Body of pancreas (tissue), 4 donors: ENCODE data around the gene MPHOSPH8. TPM values are rescaled to one million over a fixed set of nuclear protein-coding genes. Genes with fewer than 3 reads are reported as not detected.

Experiments
- ATAC-seq: fragments of 150-250 bp; one replicate; pipeline ENCODE4 v1.9.1; 2016
- DNase-seq, 4 donors: peaks; one replicate each; pipeline ENCODE4 v3.0.0-alpha.2; 2019
- H3K27ac ChIP-seq, 4 donors: fragments of 200-600 bp; sonication (generic); 1 replicate in 3 of 4; 2 replicates in 1 of 4; pipeline versions ENCODE4 v1.5.1 to v1.6.1; 2016 to 2019; ENCODE audit warnings: mild to moderate bottlenecking in 1 of 4, mixed read lengths in 1 of 4, moderate library complexity in 1 of 4
- H3K27me3 ChIP-seq, 2 donors: fragments of 200-600 bp; sonication (generic); one replicate each; pipeline ENCODE4 v1.6.0; 2016; ENCODE audit warnings: mild to moderate bottlenecking in 1 of 2
- H3K36me3 ChIP-seq, 2 donors: fragments of 200-600 bp; sonication (generic); replicated peaks in 1 of 2; 2 replicates each; pipeline ENCODE4 v1.5.1; 2016; ENCODE audit warnings: low read depth in 2 of 2; ENCODE audit not compliant: insufficient read depth in 1 of 2
- H3K4me1 ChIP-seq: fragments of 200-600 bp; sonication (generic); one replicate; pipeline ENCODE4 v1.6.0; 2016
- H3K4me3 ChIP-seq, 2 donors: fragments of 200-600 bp; sonication (generic); 1 replicate in 1 of 2; 2 replicates in 1 of 2; pipeline ENCODE4 v1.5.1; 2016 to 2019
- H3K9me3 ChIP-seq, 3 donors: fragments of 200-600 bp; sonication (generic); 1 replicate in 2 of 3; 2 replicates in 1 of 3; pipeline ENCODE4 v1.5.1; 2016
- POLR2A ChIP-seq, 3 donors: fragments of 450-650 bp; IDR thresholded peaks; one replicate each; pipeline ENCODE4 v1.6.1; 2016; ENCODE audit warnings: antibody characterized with exemption in 3 of 3, mild to moderate bottlenecking in 2 of 3
- WGBS, 2 donors: methylation state at CpG; one replicate each; pipeline ENCODE4 v1.1.5; 2017; 5-methylcytosine and 5-hydroxymethylcytosine counted together
- intact Hi-C: fragments of 100-400 bp; cut with DNase I; formaldehyde crosslinking; loops from one replicate; pipeline ENCODE4 v1.15.1; 2023
- total RNA-seq, 2 donors: library from RNA; depleted of rRNA; stranded (reverse); fragments of >200 nt; gene quantifications; one replicate each; pipeline ENCODE4 v1.1.0, GENCODE V29; 2016
- TF ChIP-seq, protein P1 (sequence below), 7 experiments: fragments of 450-650 bp in 4 of 7; fragments of 200-600 bp in 3 of 7; sonication (generic) in 3 of 7; IDR thresholded peaks; one replicate each; pipeline ENCODE4 v1.5.1; 2016 to 2019; ENCODE audit warnings: antibody characterized with exemption in 7 of 7

MPHOSPH8 gene
- total RNA-seq, 2 donors from 2014 or later, result 18.7 to 23.4 TPM

DNA sequence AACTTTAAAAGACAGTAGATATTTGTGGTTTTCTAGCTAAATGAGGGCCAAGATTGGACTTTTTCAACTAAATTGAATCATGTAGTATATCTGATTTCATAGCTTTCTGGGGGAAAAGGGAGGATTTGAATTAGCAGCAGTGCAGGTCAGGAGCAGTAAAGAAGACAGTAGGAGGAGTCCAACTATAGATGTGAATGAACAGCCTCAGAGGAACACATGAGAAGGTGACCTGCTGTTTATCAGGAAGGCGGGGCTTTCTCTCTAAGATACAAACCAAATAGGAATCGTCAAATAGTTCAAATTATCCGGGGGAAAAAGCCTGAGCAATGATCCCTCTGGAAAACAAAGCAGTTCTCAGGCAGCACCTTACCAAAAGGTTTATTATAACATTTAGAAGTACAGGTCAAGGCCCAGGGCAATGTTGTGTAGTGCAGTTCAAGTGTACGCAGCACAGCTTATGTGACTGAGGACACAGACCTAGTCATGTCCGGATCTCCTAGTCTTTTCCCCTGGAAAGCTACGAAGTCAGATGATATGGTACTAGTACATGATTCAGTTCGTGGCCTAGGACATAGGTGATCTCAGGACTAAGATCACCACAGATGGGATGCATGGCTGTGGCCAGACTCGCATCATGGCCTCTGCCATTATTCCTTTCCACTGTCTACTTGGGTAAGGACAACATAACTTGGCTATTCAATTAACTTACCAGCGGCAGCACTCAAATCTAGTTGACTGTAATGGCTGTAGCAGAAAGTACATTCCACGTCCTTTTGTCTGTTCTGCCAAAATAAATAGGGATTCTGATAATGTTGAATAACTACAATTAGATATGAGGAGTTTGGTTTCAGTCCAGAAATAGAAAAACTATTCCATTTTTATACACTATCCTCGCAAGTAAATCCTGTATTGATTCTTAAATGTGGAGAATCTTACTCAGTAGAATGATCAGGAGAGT, 40.3 kb downstream of the MPHOSPH8 start:
- DNase-seq (no peak), ATAC-seq (peak; percentile 60)
- intact Hi-C loops, result no loop called here
- Histone ChIP-seq H3K4me1 (peaks cover 15% of the 10 kb centered on the region), H3K4me3 (no peak overlapping the region), H3K27me3 (no peaks in the 10 kb centered on the region), H3K27ac (peak overlapping the region in 2 of 4 donors; percentile 1 to 3), H3K36me3 (peaks cover 0 to 18% of the 10 kb centered on the region in 2 donors), H3K9me3 (no peaks in the 10 kb centered on the region)
- WGBS, 2 donors, result 43 to 54% methylated on average over 11 of the region's 11 CpGs
- TF ChIP-seq, protein P1, sequence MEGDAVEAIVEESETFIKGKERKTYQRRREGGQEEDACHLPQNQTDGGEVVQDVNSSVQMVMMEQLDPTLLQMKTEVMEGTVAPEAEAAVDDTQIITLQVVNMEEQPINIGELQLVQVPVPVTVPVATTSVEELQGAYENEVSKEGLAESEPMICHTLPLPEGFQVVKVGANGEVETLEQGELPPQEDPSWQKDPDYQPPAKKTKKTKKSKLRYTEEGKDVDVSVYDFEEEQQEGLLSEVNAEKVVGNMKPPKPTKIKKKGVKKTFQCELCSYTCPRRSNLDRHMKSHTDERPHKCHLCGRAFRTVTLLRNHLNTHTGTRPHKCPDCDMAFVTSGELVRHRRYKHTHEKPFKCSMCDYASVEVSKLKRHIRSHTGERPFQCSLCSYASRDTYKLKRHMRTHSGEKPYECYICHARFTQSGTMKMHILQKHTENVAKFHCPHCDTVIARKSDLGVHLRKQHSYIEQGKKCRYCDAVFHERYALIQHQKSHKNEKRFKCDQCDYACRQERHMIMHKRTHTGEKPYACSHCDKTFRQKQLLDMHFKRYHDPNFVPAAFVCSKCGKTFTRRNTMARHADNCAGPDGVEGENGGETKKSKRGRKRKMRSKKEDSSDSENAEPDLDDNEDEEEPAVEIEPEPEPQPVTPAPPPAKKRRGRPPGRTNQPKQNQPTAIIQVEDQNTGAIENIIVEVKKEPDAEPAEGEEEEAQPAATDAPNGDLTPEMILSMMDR (IDR thresholded peaks at IDR 0.05), result no peak

DNA sequence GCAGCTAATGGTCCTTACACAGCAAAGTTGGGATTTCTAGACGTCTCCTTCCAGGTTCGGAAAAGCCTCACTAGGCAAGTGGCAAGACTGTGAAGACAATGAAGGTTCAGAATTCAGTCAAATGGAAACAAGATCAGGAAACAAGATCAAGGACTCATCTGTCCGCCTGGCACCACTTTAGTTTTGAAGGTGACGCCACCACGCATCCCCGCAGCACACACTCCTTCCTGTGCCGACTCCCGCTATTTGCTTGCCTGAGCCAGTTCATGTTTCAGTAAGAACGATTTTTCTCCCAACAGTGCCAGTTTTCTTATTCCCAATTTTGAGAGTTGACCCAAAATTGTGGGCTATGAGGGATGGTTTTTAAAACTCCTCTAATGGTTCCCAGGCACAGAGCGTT, 41.4 kb downstream of the MPHOSPH8 start:
- DNase-seq (no peak), ATAC-seq (no peak)
- 96 to 97% methylated on average over 10 of the region's 10 CpGs for WGBS, 2 donors
- Histone ChIP-seq H3K36me3 (peaks cover 0 to 9% of the 10 kb centered on the region in 2 donors), H3K27me3 (no peaks in the 10 kb centered on the region), H3K27ac (no peak overlapping the region), H3K4me3 (no peak overlapping the region), H3K9me3 (no peaks in the 10 kb centered on the region), H3K4me1 (peaks cover 15% of the 10 kb centered on the region)
- intact Hi-C loops, result no loop called here
- TF ChIP-seq POLR2A (IDR thresholded peaks at IDR 0.05), result no peak
- TF ChIP-seq, protein P1 (IDR thresholded peaks at IDR 0.05), result no peak

DNA sequence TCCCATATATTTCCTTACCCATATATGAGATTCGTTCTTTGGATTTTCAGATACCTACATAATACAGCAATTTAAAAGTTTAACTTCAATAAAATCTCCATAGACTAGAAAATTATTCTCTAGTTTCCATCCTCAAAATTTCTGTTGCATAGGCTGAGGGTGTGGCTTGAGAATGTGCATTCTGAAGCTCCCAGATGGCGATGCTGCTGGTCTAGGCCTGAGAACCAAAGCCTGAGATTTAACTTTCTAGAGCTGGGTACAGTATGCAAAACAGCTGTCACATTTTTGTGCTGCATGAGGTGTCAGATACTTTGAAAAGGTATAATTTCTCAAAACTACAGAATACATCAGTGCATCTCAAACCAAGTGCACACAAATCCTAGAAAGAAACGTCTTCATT, 42.7 kb downstream of the MPHOSPH8 start:
- Histone ChIP-seq H3K27me3 (no peaks in the 10 kb centered on the region), H3K36me3 (peaks cover 0 to 5% of the 10 kb centered on the region in 2 donors), H3K27ac (no peak overlapping the region), H3K9me3 (no peaks in the 10 kb centered on the region), H3K4me3 (no peak overlapping the region), H3K4me1 (peaks cover 15% of the 10 kb centered on the region)
- TF ChIP-seq, protein P1 (IDR thresholded peaks at IDR 0.05), result no peak
- no peak for TF ChIP-seq POLR2A (IDR thresholded peaks at IDR 0.05)
- 84 to 88% methylated on average over 3 of the region's 3 CpGs for WGBS, 2 donors
- intact Hi-C loops, result no loop called here
- DNase-seq (no peak), ATAC-seq (no peak)

DNA sequence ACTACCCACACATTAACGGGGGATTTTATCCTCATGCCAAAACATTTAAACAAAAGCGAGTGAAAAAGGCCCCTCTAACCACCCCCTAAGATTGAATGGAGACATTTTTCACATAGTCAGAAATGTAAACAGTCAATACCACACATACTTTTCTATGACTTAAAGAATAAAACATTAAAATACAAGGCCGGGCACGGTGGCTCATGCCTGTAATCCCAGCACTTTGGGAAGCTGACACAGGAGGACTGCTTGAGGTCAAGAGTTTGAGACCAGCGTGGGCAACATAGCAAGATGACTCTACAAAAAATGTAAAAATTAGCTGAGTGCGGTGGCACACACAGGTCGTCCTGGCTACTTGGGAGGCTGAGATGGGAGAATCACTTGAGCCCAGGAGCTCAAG, 47.3 kb downstream of the MPHOSPH8 start:
- H3K4me1 ChIP-seq, result peaks cover 9% of the 10 kb centered on the region
- no peaks in the 10 kb centered on the region for H3K36me3 ChIP-seq
- DNase-seq (no peak), ATAC-seq (no peak)
- intact Hi-C loops, result no loop called here
- H3K4me3 ChIP-seq, result no peak overlapping the region
- H3K9me3 ChIP-seq, result no peaks in the 10 kb centered on the region
- H3K27ac ChIP-seq, result no peak overlapping the region
- no peak for TF ChIP-seq POLR2A (IDR thresholded peaks at IDR 0.05)
- TF ChIP-seq, protein P1 (IDR thresholded peaks at IDR 0.05), result no peak
- H3K27me3 ChIP-seq, result no peaks in the 10 kb centered on the region
- 93 to 95% methylated on average over 7 of the region's 7 CpGs for WGBS, 2 donors
